Choroid plexus epithelial cell (primary cell): Measurements from ENCODE around the gene SLC9A3.

Source experiments
- DNase-seq: peaks from one replicate; pipeline ENCODE4 v3.0.0-alpha.2; 2010; ENCODE audit warnings: low read depth
- H3K4me3 ChIP-seq: 2 replicates; pipeline ENCODE4 v1.5.1; 2011; ENCODE audit warnings: low read depth, mild to moderate bottlenecking, control low read depth, low read length, moderate library complexity
- TF ChIP-seq, protein P1 (sequence below): conservative IDR thresholded peaks from 2 replicates; pipeline ENCODE4 v1.5.1; 2011; ENCODE audit warnings: low read depth, mild to moderate bottlenecking, control low read depth, inconsistent platforms, low read length, moderate library complexity

Gene SLC9A3

DNA sequence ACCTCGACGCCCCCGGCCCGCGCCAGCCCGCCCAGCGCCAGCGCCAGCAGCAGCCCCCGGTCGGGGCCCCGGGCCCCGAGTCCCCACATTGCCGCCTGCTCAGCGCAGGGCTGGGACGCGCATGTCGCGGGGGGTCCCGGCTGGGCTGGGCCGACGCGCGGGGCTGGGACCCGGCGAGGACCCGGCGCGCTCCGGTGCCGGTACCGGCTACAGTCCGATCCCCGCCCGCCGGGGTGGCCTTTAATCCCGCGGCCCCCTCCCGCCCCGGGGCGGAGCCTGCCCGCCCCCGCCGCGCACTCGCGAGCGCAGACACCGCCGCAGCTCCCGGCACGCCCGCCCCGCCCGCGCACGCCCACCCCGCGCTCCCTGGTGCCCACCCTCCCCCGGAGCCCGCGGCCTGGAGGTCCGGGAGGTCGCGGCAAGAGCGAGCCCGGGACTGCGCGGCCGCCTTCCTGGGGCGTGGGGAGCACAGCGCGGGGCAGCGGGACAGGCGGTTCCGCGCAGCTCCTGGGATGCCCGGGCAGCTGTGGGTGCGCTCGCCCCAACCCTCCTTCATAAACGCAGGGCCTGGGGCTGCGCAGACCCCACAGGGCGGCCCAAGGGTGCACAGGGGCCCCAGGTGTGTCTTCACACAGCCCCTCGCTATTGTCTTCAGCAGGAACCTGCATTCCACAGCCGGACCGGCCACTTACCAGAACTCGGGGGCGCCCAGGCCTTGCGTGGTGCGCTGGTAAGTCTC, at the start of gene SLC9A3:
Gene SLC9A3, minus strand, starts transcription at position 216 of the 739 bp plus-strand sequence.
- H3K4me3 ChIP-seq: no peak within 1 kb of the TSS
- no peak for DNase-seq
- TF ChIP-seq, protein P1, sequence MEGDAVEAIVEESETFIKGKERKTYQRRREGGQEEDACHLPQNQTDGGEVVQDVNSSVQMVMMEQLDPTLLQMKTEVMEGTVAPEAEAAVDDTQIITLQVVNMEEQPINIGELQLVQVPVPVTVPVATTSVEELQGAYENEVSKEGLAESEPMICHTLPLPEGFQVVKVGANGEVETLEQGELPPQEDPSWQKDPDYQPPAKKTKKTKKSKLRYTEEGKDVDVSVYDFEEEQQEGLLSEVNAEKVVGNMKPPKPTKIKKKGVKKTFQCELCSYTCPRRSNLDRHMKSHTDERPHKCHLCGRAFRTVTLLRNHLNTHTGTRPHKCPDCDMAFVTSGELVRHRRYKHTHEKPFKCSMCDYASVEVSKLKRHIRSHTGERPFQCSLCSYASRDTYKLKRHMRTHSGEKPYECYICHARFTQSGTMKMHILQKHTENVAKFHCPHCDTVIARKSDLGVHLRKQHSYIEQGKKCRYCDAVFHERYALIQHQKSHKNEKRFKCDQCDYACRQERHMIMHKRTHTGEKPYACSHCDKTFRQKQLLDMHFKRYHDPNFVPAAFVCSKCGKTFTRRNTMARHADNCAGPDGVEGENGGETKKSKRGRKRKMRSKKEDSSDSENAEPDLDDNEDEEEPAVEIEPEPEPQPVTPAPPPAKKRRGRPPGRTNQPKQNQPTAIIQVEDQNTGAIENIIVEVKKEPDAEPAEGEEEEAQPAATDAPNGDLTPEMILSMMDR: no peak

DNA sequence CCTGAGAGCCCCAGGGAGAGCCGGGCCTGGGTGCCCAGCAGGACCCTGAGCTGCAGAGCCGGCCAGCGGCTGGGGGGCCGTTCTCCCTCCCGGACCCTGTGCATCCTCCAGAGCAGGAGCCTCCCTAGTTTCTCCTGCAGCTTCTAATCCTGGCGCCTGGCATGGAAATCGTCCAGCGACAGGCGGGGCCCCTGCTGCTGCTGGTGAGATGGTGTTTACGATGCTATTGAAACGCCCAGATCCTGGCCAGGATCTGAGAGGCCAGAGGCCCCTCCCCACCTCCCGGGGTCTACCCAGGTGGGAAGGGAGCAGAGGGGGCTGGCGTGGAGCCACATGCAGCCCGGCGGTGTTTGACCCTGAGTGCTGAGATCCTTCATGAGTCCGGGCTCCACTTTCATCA, 49.7 kb upstream of the SLC9A3 start:
- no peak overlapping the region for H3K4me3 ChIP-seq
- DNase-seq: no peak
- TF ChIP-seq, protein P1: no peak

DNA sequence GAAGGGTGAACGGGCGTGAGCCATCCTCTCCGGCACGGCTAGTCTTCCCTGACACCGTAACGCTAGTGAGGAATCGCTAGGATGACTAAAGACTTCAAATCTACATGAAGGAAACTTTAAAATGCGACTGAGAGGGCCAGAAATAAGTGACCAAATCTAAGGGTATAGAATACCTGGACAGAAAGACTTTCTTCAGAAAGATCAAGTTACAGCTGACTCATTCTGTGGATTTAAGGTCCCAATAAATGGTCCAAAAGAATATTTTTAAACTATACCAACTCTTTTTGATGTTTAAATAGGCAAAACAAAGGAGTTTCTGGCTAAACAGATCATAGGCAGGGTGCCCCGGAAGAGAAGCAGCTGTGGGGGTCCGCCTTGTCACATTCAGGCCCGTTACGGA, 49.0 kb upstream of the SLC9A3 start:
- TF ChIP-seq, protein P1: no peak
- H3K4me3 ChIP-seq: no peak overlapping the region
- no peak for DNase-seq

DNA sequence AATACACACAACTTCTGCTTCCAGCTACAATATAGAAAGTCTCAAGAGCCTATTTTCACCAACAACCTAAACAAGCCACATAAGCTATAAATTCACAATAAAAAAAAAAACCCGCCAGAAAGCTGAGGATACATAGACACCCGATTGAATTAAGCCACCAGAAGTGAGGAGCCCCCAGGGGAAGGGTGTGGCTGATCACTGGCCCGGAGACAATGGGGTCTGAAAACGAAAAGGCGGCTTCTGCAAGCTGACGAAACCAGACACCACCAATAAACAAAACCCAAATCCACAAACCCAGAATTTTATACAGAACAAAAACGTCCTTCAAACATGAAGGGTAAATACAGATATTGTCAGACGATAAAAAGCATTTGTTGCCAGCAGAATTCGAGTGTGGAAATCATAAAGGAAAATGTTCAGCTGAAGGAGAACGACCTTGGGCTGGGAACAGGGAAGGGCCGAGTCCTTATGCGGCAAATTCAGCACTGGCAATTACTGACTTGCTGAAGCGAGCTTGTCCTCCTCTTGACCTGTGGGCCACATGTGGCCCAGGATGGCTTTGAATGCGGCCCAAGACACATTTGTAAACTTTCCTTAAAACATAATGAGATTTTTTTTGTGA, 48.3 kb upstream of the SLC9A3 start:
- no peak for DNase-seq
- H3K4me3 ChIP-seq: no peak overlapping the region
- TF ChIP-seq, protein P1: no peak

DNA sequence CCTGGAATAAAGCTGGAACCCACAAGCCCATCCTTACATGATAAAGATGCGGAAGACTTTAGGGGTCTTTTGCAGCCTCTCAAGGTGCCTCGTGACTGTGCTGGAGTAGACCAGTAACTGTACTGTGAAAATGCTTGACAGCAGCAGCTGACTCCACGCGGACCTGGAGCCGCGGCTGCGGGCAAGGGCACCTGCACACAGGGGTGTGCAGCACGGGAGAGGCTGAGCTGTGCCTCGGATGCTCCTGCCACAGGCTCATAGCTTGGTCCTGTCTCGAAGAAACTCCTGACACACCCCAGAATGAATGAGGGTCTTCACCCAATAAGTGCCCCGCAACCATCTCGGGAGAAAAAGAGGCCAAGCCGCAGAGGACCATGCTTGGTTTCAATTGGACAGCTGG, 47.5 kb upstream of the SLC9A3 start:
- TF ChIP-seq, protein P1: no peak
- DNase-seq: no peak
- no peak overlapping the region for H3K4me3 ChIP-seq

DNA sequence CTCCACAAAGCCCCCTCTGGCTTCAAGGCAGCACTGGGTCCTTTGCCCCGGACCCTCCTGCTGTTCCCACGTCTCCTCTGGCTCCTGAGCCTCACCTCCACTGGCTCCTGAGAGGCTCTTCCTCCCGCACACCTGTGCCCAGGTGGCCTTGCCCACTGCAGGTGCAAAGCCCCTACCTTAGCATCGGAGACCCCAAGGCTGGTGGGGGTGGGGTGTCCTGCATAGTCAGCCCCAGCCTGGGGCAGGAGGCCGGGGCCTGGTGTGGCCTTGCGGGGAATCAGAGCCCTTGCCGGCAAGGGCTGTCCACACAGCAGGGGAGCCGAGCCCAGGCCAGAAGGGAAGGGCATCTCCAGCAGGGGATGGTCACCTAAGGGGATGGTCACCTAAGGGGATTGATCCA, 46.6 kb upstream of the SLC9A3 start:
- TF ChIP-seq, protein P1: no peak
- H3K4me3 ChIP-seq: no peak overlapping the region
- DNase-seq: no peak

DNA sequence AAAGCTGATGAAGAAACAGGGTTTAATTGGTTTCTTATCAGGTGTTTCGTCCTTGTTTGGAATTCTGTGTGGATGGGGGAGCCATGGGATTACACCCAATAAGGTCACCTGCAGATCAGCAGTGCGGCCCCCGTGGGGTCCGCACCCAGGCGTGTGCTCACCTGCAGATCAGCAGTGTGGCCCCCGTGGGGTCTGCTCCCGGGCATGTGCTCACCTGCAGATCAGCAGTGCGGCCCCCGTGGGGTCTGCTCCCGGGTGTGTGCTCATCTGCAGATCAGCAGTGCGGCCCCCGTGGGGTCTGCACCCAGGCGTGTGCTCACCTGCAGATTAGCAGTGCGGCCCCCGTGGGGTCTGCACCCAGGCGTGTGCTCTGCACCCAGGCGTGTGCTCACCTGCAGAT, 46.2 kb upstream of the SLC9A3 start:
- DNase-seq: no peak
- no peak overlapping the region for H3K4me3 ChIP-seq
- TF ChIP-seq, protein P1: no peak
